Ovary (tissue), 9 donors: Measurements from ENCODE around the gene ARSG. TPM values are rescaled to one million over a fixed set of nuclear protein-coding genes. Genes with fewer than 3 reads are reported as not detected.
A peak's percentile ranks its signal among the peaks of the same experiment; 100 is the strongest.

ENCODE experiments used
- DNase-seq, 5 donors: peaks; one replicate each; pipeline ENCODE4 v3.0.0-alpha.2; 2019 to 2020
- H3K27ac ChIP-seq, 2 donors: fragments of 200-600 bp; one replicate each; pipeline versions ENCODE4 v1.5.1 to v1.8.0; 2019 to 2022
- H3K27me3 ChIP-seq: fragments of 200-600 bp; one replicate; pipeline ENCODE4 v1.8.0; 2022
- H3K36me3 ChIP-seq: fragments of 200-600 bp; sonication (generic); one replicate; pipeline ENCODE4 v1.5.1; 2019
- H3K4me1 ChIP-seq: one replicate; pipeline ENCODE4 v1.8.1; 2013; ENCODE audit warnings: mild to moderate bottlenecking, moderate library complexity; ENCODE audit not compliant: insufficient read depth
- H3K4me3 ChIP-seq: fragments of 200-600 bp; sonication (generic); one replicate; pipeline ENCODE4 v1.5.1; 2017
- H3K9me3 ChIP-seq, 2 donors: fragments of 200-600 bp in 1 of 2; sonication (generic) in 1 of 2; one replicate each; pipeline versions ENCODE4 v1.5.1 to v1.8.1; 2013 to 2019; ENCODE audit warnings: mild to moderate bottlenecking in 1 of 2, moderate library complexity in 1 of 2
- EP300 ChIP-seq: sonication (generic); formaldehyde crosslinking; IDR thresholded peaks from one replicate; pipeline ENCODE4 v1.6.1; 2017; ENCODE audit warnings: antibody characterized with exemption
- POLR2A ChIP-seq: fragments of 450-650 bp; IDR thresholded peaks from one replicate; pipeline ENCODE4 v1.6.1; 2017; ENCODE audit warnings: antibody characterized with exemption, mild to moderate bottlenecking, moderate library complexity
- WGBS, 3 donors: extraction: QIAGEN DNeasy Blood & Tissue Kit in 1 of 3; methylation state at CpG; one replicate each; pipeline versions ENCODE4 v1.1.5 to v1.1.7; 2013 to 2017; 5-methylcytosine and 5-hydroxymethylcytosine counted together
- intact Hi-C, 4 donors: fragments of 100-400 bp; cut with DNase I; formaldehyde crosslinking; loops; one replicate each; pipeline versions ENCODE4 v1.11.0 to v1.15.1; 2022 to 2023
- polyA plus RNA-seq, 2 donors: library from polyadenylated mRNA; stranded (reverse); fragments of 200-250 nt in 1 of 2; fragments of 350-450 nt in 1 of 2; fragmentation: Illumina TruSeq in 1 of 2; extraction: RNeasy Lipid Tissue Mini Kit (QIAGEN cat#74804) in 1 of 2; gene quantifications; one replicate each; pipeline ENCODE4 v1.2.3, GENCODE V29; 2013 to 2014
- total RNA-seq, 7 donors: library from RNA; depleted of rRNA in 2 of 7; stranded (reverse); fragments of >200 nt in 2 of 7; fragmentation: NEBNext Ultra II Directional in 3 of 7; extraction: Animal tissue kit (Norgen Biotek cat#: 25700) in 3 of 7; gene quantifications; one replicate each; pipeline versions ENCODE4 v1.1.0 to v1.2.4, GENCODE V29; 2016 to 2023
- TF ChIP-seq, protein P1 (sequence below), 3 donors: fragments of 450-650 bp in 2 of 3; fragments of 200-600 bp in 1 of 3; IDR thresholded peaks; one replicate each; pipeline versions ENCODE4 v1.5.1 to v1.8.0; 2016 to 2022; ENCODE audit warnings: antibody characterized with exemption in 3 of 3, mild to moderate bottlenecking in 1 of 3
- donor health status: DM: no; HTN: no; CAD: no; lungs with moderate emphysema.
- donor health status: DM: no; HTN: no; CAD: no.
- donor health status: Bipolar disorder and iron deficiency.
- donor health status: DM: yes; HTN: yes; CAD: no.
- donor health status: DM: no; HTN: no; CAD: no.
- donor health status: DM: yes; HTN: yes; CAD: no.

ARSG gene
- total and polyA plus RNA-seq, 9 donors, result 5.2 to 19.8 (median 11.1) TPM

- Histone ChIP-seq H3K9me3 (no peaks in the 10 kb centered on the region), H3K36me3 (no peaks in the 10 kb centered on the region), H3K27ac (peak overlapping the region in 1 of 2 donors; percentile 54), H3K4me3 (no peak overlapping the region), H3K27me3 (no peaks in the 10 kb centered on the region), H3K4me1 (peaks cover 11% of the 10 kb centered on the region)
- intact Hi-C loops, result no loop called here
- no peak for TF ChIP-seq POLR2A
- no peak for TF ChIP-seq EP300
- TF ChIP-seq, protein P1, sequence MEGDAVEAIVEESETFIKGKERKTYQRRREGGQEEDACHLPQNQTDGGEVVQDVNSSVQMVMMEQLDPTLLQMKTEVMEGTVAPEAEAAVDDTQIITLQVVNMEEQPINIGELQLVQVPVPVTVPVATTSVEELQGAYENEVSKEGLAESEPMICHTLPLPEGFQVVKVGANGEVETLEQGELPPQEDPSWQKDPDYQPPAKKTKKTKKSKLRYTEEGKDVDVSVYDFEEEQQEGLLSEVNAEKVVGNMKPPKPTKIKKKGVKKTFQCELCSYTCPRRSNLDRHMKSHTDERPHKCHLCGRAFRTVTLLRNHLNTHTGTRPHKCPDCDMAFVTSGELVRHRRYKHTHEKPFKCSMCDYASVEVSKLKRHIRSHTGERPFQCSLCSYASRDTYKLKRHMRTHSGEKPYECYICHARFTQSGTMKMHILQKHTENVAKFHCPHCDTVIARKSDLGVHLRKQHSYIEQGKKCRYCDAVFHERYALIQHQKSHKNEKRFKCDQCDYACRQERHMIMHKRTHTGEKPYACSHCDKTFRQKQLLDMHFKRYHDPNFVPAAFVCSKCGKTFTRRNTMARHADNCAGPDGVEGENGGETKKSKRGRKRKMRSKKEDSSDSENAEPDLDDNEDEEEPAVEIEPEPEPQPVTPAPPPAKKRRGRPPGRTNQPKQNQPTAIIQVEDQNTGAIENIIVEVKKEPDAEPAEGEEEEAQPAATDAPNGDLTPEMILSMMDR (IDR thresholded peaks at IDR 0.05), result no peak
- WGBS, 3 donors, result 17 to 39% (median 32%) methylated on average over 4 of the region's 4 CpGs
- DNase-seq, result no peak
Measured at GRCh38 chr17:68302666-68303065, 11.4 kb downstream of the ARSG start.

DNA sequence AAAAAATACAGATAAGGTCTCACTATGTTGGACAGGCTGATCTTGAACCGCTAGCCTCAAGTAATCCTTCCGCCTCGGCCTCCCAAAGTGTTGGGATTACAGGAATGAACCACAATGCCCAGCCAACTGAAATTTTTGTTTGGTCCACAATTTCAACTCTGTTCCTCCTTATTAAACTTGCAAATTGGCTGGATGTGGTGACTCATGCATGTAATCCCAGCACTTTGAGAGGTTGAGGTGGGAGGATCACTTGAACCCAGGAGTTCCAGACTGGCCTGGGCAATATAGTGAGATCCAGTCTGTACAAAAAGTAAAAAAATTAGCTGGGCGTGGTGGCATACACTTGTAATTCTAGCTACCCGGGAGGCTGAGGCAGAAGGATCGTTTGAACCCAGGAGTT, 13.4 kb downstream of the ARSG start:
- WGBS, 3 donors, result 92 to 95% (median 94%) methylated on average over 6 of the region's 6 CpGs
- intact Hi-C loops, result no loop called here

GRCh38 chr17:68305142-68305541, 13.8 kb downstream of the ARSG start:
- H3K36me3 ChIP-seq, result no peaks in the 10 kb centered on the region
- no peak overlapping the region for H3K27ac ChIP-seq
- H3K27me3 ChIP-seq, result no peaks in the 10 kb centered on the region
- H3K4me1 ChIP-seq, result peaks cover 11% of the 10 kb centered on the region
- H3K4me3 ChIP-seq, result no peak overlapping the region
- DNase-seq, result no peak
- TF ChIP-seq EP300 (no peak), POLR2A (no peak)
- TF ChIP-seq, protein P1 (IDR thresholded peaks at IDR 0.05), result no peak
- 44 to 66% (median 45%) methylated on average over 4 of the region's 4 CpGs for WGBS, 3 donors
- H3K9me3 ChIP-seq, result no peaks in the 10 kb centered on the region
- intact Hi-C loops, result no loop called here

More for the DNA sequence above, 13.4 kb downstream of the ARSG start:
- Histone ChIP-seq H3K27ac (no peak overlapping the region), H3K36me3 (no peaks in the 10 kb centered on the region), H3K9me3 (no peaks in the 10 kb centered on the region), H3K4me1 (peaks cover 11% of the 10 kb centered on the region), H3K4me3 (no peak overlapping the region), H3K27me3 (no peaks in the 10 kb centered on the region)
- no peak for TF ChIP-seq EP300
- no peak for TF ChIP-seq POLR2A
- TF ChIP-seq, protein P1 (IDR thresholded peaks at IDR 0.05), result no peak
- DNase-seq, result no peak

DNA sequence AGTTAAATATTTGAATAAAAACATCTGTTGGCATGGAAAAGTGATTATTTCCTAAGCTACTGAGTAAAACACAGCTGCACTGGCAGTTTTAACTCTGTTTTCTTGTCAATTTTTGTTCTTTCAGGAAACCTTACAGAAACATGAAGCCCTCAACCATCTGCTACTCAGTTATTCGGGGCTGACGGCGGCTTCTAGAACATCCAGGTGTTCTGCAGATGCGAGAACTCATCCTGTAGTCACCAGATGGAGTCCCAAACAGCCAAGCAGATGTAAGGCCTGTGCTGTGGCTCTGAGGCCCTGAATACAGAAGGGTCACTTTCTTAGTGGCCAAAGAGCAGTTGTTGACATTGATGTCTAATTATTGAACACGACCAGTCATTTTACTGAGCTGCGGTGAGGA, 15.5 kb downstream of the ARSG start:
- no peak for DNase-seq
- TF ChIP-seq POLR2A (no peak), EP300 (no peak)
- TF ChIP-seq, protein P1 (IDR thresholded peaks at IDR 0.05), result no peak
- intact Hi-C loops, result no loop called here
- Histone ChIP-seq H3K4me1 (peaks cover 11% of the 10 kb centered on the region), H3K27ac (no peak overlapping the region), H3K36me3 (no peaks in the 10 kb centered on the region), H3K9me3 (no peaks in the 10 kb centered on the region), H3K27me3 (no peaks in the 10 kb centered on the region), H3K4me3 (no peak overlapping the region)
- 61 to 68% (median 66%) methylated on average over 6 of the region's 6 CpGs for WGBS, 3 donors
